HFFc6 (cell line): ENCODE measurements around the gene SULF2. TPM values are rescaled to one million over a fixed set of nuclear protein-coding genes. Genes with fewer than 3 reads are reported as not detected.

Experiments used
- DNase-seq: peaks from one replicate; pipeline ENCODE4 v3.0.0-alpha.2; 2018
- H3K27ac Mint-ChIP-seq: 2 replicates; pipeline ENCODE4 v1.8.0; 2020; ENCODE audit warnings: mild to moderate bottlenecking, mixed read lengths
- H3K27me3 Mint-ChIP-seq: 2 replicates; pipeline ENCODE4 v1.8.0; 2021; ENCODE audit warnings: mild to moderate bottlenecking, moderate library complexity, mixed read lengths; ENCODE audit not compliant: insufficient read depth
- H3K36me3 Mint-ChIP-seq: 2 replicates; pipeline ENCODE4 v1.8.0; 2021; ENCODE audit warnings: low read depth, mixed read lengths
- H3K4me1 Mint-ChIP-seq: 2 replicates; pipeline ENCODE4 v1.8.0; 2020; ENCODE audit warnings: low read depth, mixed read lengths
- H3K4me3 Mint-ChIP-seq: 2 replicates; pipeline ENCODE4 v1.8.0; 2020; ENCODE audit warnings: mild to moderate bottlenecking, moderate library complexity, mixed read lengths
- H3K9me3 Mint-ChIP-seq: 2 replicates; pipeline ENCODE4 v1.8.0; 2020; ENCODE audit warnings: mild to moderate bottlenecking, mixed read lengths
- CTCF ChIP-seq: fragments of 200-600 bp; sonication (generic); IDR thresholded peaks from 2 replicates; pipeline ENCODE4 v1.5.0; 2021; ENCODE audit warnings: antibody characterized with exemption, mild to moderate bottlenecking
- total RNA-seq, 6 experiments: library from RNA; stranded (reverse); fragmentation: NEBNext Ultra II Directional; extraction: Animal tissue kit (Norgen Biotek cat#: 25700); gene quantifications; 2 replicates in 1 of 6; 3 replicates in 5 of 6; pipeline ENCODE4 v1.2.3, GENCODE V29; 2021

The SULF2 gene
- total RNA-seq, 6 experiments from 2014 or later = 0.23 to 1.3 (median 0.33) TPM

- peaks cover 11% of the 10 kb centered on the region; the same call in 1 of the 2 replicates for H3K4me1 Mint-ChIP-seq
- TF ChIP-seq CTCF = no peak
- H3K27ac Mint-ChIP-seq = no peak overlapping the region
- H3K9me3 Mint-ChIP-seq = no peaks in the 10 kb centered on the region
- no peak overlapping the region for H3K4me3 Mint-ChIP-seq
- H3K27me3 Mint-ChIP-seq = peaks cover 26% of the 10 kb centered on the region
- no peak for DNase-seq
- no peaks in the 10 kb centered on the region for H3K36me3 Mint-ChIP-seq
Measured at GRCh38 chr20:47726632-47727031, 58.6 kb downstream of the SULF2 start.

- DNase-seq = peak; percentile 57
- peak; percentile 97 for TF ChIP-seq CTCF
- peaks cover 11% of the 10 kb centered on the region; the same call in 1 of the 2 replicates for H3K4me1 Mint-ChIP-seq
- H3K27me3 Mint-ChIP-seq = peaks cover 22% of the 10 kb centered on the region
- no peak overlapping the region for H3K27ac Mint-ChIP-seq
- H3K9me3 Mint-ChIP-seq = no peaks in the 10 kb centered on the region
- no peak overlapping the region for H3K4me3 Mint-ChIP-seq
- H3K36me3 Mint-ChIP-seq = no peaks in the 10 kb centered on the region
Measured at GRCh38 chr20:47725248-47725973, 59.9 kb downstream of the SULF2 start.

- no peaks in the 10 kb centered on the region for H3K36me3 Mint-ChIP-seq
- peaks cover 22% of the 10 kb centered on the region for H3K27me3 Mint-ChIP-seq
- H3K9me3 Mint-ChIP-seq = no peaks in the 10 kb centered on the region
- no peak for DNase-seq
- peaks cover 11% of the 10 kb centered on the region; the same call in 1 of the 2 replicates for H3K4me1 Mint-ChIP-seq
- H3K4me3 Mint-ChIP-seq = no peak overlapping the region
- no peak for TF ChIP-seq CTCF
- no peak overlapping the region for H3K27ac Mint-ChIP-seq
Measured at GRCh38 chr20:47724910-47725247, 60.4 kb downstream of the SULF2 start.

- Mint-ChIP-seq H3K36me3 (no peaks in the 10 kb centered on the region), H3K4me3 (no peak overlapping the region), H3K4me1 (peaks cover 11% of the 10 kb centered on the region; the same call in 1 of the 2 replicates), H3K27me3 (peaks cover 22% of the 10 kb centered on the region), H3K27ac (no peak overlapping the region), H3K9me3 (no peaks in the 10 kb centered on the region)
- no peak for DNase-seq
- no peak for TF ChIP-seq CTCF
Measured at GRCh38 chr20:47724396-47724795, 60.9 kb downstream of the SULF2 start.

GRCh38 chr20:47723322-47723721, 62.0 kb downstream of the SULF2 start:
- TF ChIP-seq CTCF = no peak
- Mint-ChIP-seq H3K9me3 (no peaks in the 10 kb centered on the region), H3K36me3 (no peaks in the 10 kb centered on the region), H3K4me3 (no peak overlapping the region), H3K4me1 (peaks cover 11% of the 10 kb centered on the region; the same call in 1 of the 2 replicates), H3K27me3 (peaks cover 21% of the 10 kb centered on the region), H3K27ac (0 out of 2 replicates have a peak overlapping the region, but pooled peaks have one; percentile 17)
- no peak for DNase-seq
